Mucosa of rectum (tissue), 2 donors: Measurements from ENCODE around the gene SMOC1.

Source experiments
- H3K27ac ChIP-seq, 2 donors: one replicate each; pipeline ENCODE4 v1.7.0; 2013; ENCODE audit warnings: inconsistent platforms in 2 of 2, low read depth in 2 of 2, low read length in 2 of 2
- H3K27me3 ChIP-seq, 2 donors: one replicate each; pipeline ENCODE4 v1.7.0; 2013; ENCODE audit warnings: low read length in 2 of 2; ENCODE audit not compliant: control insufficient read depth in 2 of 2, insufficient read depth in 2 of 2
- H3K36me3 ChIP-seq, 2 donors: one replicate each; pipeline ENCODE4 v1.7.0; 2013; ENCODE audit warnings: low read length in 2 of 2; ENCODE audit not compliant: control insufficient read depth in 2 of 2, insufficient read depth in 2 of 2
- H3K4me1 ChIP-seq, 2 donors: one replicate each; pipeline ENCODE4 v1.7.0; 2013; ENCODE audit warnings: low read length in 2 of 2, mild to moderate bottlenecking in 1 of 2; ENCODE audit not compliant: control insufficient read depth in 2 of 2, insufficient read depth in 2 of 2
- H3K4me3 ChIP-seq, 2 donors: one replicate each; pipeline ENCODE4 v1.7.0; 2013; ENCODE audit warnings: low read length in 2 of 2
- H3K9ac ChIP-seq, 2 donors: one replicate each; pipeline ENCODE4 v1.7.0; 2013; ENCODE audit warnings: low read length in 2 of 2, low read depth in 1 of 2, mild to moderate bottlenecking in 1 of 2
- H3K9me3 ChIP-seq, 2 donors: one replicate each; pipeline ENCODE4 v1.7.0; 2013; ENCODE audit warnings: low read length in 2 of 2; ENCODE audit not compliant: control insufficient read depth in 2 of 2
- donor health status: healthy.
- donor health status: Normal muscosa, but diverticular disease.

Gene SMOC1

GRCh38 chr14:70013271-70013873 lies 134.2 kb downstream of the SMOC1 start:
- Histone ChIP-seq H3K27ac (no peak overlapping the region), H3K9me3 (no peaks in the 10 kb centered on the region), H3K36me3 (no peaks in the 10 kb centered on the region), H3K4me3 (no peak overlapping the region), H3K27me3 (no peaks in the 10 kb centered on the region), H3K9ac (no peak overlapping the region), H3K4me1 (no peaks in the 10 kb centered on the region)

GRCh38 chr14:70014406-70015095 lies 135.3 kb downstream of the SMOC1 start:
- H3K27ac ChIP-seq = no peak overlapping the region
- H3K4me1 ChIP-seq = peaks cover 0 to 5% of the 10 kb centered on the region in 2 donors
- no peak overlapping the region for H3K4me3 ChIP-seq
- no peaks in the 10 kb centered on the region for H3K9me3 ChIP-seq
- no peaks in the 10 kb centered on the region for H3K27me3 ChIP-seq
- no peaks in the 10 kb centered on the region for H3K36me3 ChIP-seq
- no peak overlapping the region for H3K9ac ChIP-seq

- no peak overlapping the region for H3K4me3 ChIP-seq
Observed at GRCh38 chr14:70018230-70018629, 139.0 kb downstream of the SMOC1 start.

GRCh38 chr14:70018713-70019211 lies 139.5 kb downstream of the SMOC1 start:
- Histone ChIP-seq H3K9me3 (no peaks in the 10 kb centered on the region), H3K27me3 (no peaks in the 10 kb centered on the region), H3K9ac (no peak overlapping the region), H3K27ac (peak overlapping the region in 1 of 2 donors; percentile 13), H3K36me3 (no peaks in the 10 kb centered on the region), H3K4me1 (peaks cover 0 to 5% of the 10 kb centered on the region in 2 donors), H3K4me3 (peak overlapping the region; percentile 10 to 29)

More at GRCh38 chr14:70018230-70018629, 139.0 kb downstream of the SMOC1 start:
- H3K9ac ChIP-seq = no peak overlapping the region
- peaks cover 0 to 5% of the 10 kb centered on the region in 2 donors for H3K4me1 ChIP-seq
- no peaks in the 10 kb centered on the region for H3K27me3 ChIP-seq
- peak overlapping the region in 1 of 2 donors; percentile 13 for H3K27ac ChIP-seq
- H3K36me3 ChIP-seq = no peaks in the 10 kb centered on the region
- no peaks in the 10 kb centered on the region for H3K9me3 ChIP-seq

GRCh38 chr14:70019695-70020094 lies 140.5 kb downstream of the SMOC1 start:
- Histone ChIP-seq H3K9me3 (no peaks in the 10 kb centered on the region), H3K4me1 (peaks cover 0 to 5% of the 10 kb centered on the region in 2 donors), H3K27ac (no peak overlapping the region), H3K9ac (no peak overlapping the region), H3K27me3 (no peaks in the 10 kb centered on the region), H3K36me3 (no peaks in the 10 kb centered on the region), H3K4me3 (no peak overlapping the region)

- H3K9me3 ChIP-seq = no peaks in the 10 kb centered on the region
- no peak overlapping the region for H3K4me3 ChIP-seq
- no peak overlapping the region for H3K9ac ChIP-seq
- no peaks in the 10 kb centered on the region for H3K36me3 ChIP-seq
- H3K27me3 ChIP-seq = no peaks in the 10 kb centered on the region
- H3K27ac ChIP-seq = no peak overlapping the region
- H3K4me1 ChIP-seq = peaks cover 0 to 5% of the 10 kb centered on the region in 2 donors
Observed at GRCh38 chr14:70020352-70021170, 141.3 kb downstream of the SMOC1 start.

- Histone ChIP-seq H3K27ac (no peak overlapping the region), H3K9me3 (no peaks in the 10 kb centered on the region), H3K4me1 (peaks cover 0 to 5% of the 10 kb centered on the region in 2 donors), H3K4me3 (no peak overlapping the region), H3K27me3 (no peaks in the 10 kb centered on the region), H3K9ac (no peak overlapping the region), H3K36me3 (no peaks in the 10 kb centered on the region)
Observed at GRCh38 chr14:70021548-70022220, 142.5 kb downstream of the SMOC1 start.

- Histone ChIP-seq H3K4me1 (peaks cover 0 to 5% of the 10 kb centered on the region in 2 donors), H3K4me3 (no peak overlapping the region), H3K36me3 (no peaks in the 10 kb centered on the region), H3K27ac (no peak overlapping the region), H3K9me3 (no peaks in the 10 kb centered on the region), H3K9ac (no peak overlapping the region), H3K27me3 (no peaks in the 10 kb centered on the region)
Observed at GRCh38 chr14:70022771-70023445, 143.7 kb downstream of the SMOC1 start.

- Histone ChIP-seq H3K4me1 (peaks cover 0 to 1% of the 10 kb centered on the region in 2 donors), H3K27ac (no peak overlapping the region), H3K36me3 (no peaks in the 10 kb centered on the region), H3K4me3 (no peak overlapping the region), H3K9ac (no peak overlapping the region), H3K27me3 (no peaks in the 10 kb centered on the region), H3K9me3 (no peaks in the 10 kb centered on the region)
Observed at GRCh38 chr14:70023871-70024270, 144.7 kb downstream of the SMOC1 start.
